GM12878 (cell line): ENCODE data around the gene PRG2. TPM values are rescaled to one million over a fixed set of nuclear protein-coding genes. Genes with fewer than 3 reads are reported as not detected.

Experiments
- ATF7 ChIP-seq: fragments of 450-650 bp; IDR thresholded peaks from 2 replicates; pipeline ENCODE4 v1.6.1; 2016; ENCODE audit warnings: low read depth, mild to moderate bottlenecking
- BHLHE40 ChIP-seq, 2 experiments: fragments of 450-650 bp in 1 of 2; IDR thresholded peaks; 2 replicates each; pipeline ENCODE4 v1.6.1; 2011 to 2017; ENCODE audit warnings: low read depth in 2 of 2, borderline replicate concordance in 1 of 2, improper control_type of control experiment in 1 of 2, low read length in 1 of 2, mild to moderate bottlenecking in 1 of 2
- CREB1 ChIP-seq: IDR thresholded peaks from 2 replicates; pipeline ENCODE4 v1.6.1; 2012; ENCODE audit warnings: low read depth, mild to moderate bottlenecking, inconsistent platforms
- FOS ChIP-seq: IDR thresholded peaks from 3 replicates; pipeline ENCODE4 v1.6.1; 2011; ENCODE audit warnings: borderline replicate concordance; ENCODE audit not compliant: insufficient read length; ENCODE audit errors: extremely low read depth
- IRF3 ChIP-seq: fragments of 450-650 bp; IDR thresholded peaks from 2 replicates; pipeline ENCODE4 v1.6.1; 2014; ENCODE audit warnings: mild to moderate bottlenecking
- IRF4 ChIP-seq: IDR thresholded peaks from 2 replicates; pipeline ENCODE4 v1.6.1; 2011; ENCODE audit warnings: low read depth, low read length
- KAT2A ChIP-seq: conservative IDR thresholded peaks from 2 replicates; pipeline ENCODE4 v1.6.1; 2011; ENCODE audit warnings: low read depth, low read length; ENCODE audit not compliant: control insufficient read depth
- LARP7 ChIP-seq: fragments of 450-650 bp; IDR thresholded peaks from 2 replicates; pipeline ENCODE4 v1.6.1; 2017; ENCODE audit warnings: mild to moderate bottlenecking
- MAX ChIP-seq: IDR thresholded peaks from 2 replicates; pipeline ENCODE4 v1.6.1; 2012; ENCODE audit warnings: low read depth, low read length, improper control_type of control experiment
- MTA2 ChIP-seq: fragments of 450-650 bp; IDR thresholded peaks from 2 replicates; pipeline ENCODE4 v1.6.1; 2016; ENCODE audit warnings: low read depth, mild to moderate bottlenecking, moderate library complexity
- MXI1 ChIP-seq: fragments of 150-350 bp; IDR thresholded peaks from 2 replicates; pipeline ENCODE4 v1.6.1; 2011; ENCODE audit warnings: low read depth, mild to moderate bottlenecking, inconsistent platforms, low read length, improper control_type of control experiment
- NFYA ChIP-seq: IDR thresholded peaks from 2 replicates; pipeline ENCODE4 v1.6.1; 2011; ENCODE audit warnings: low read depth, mild to moderate bottlenecking, low read length, improper control_type of control experiment, borderline replicate concordance
- PML ChIP-seq: IDR thresholded peaks from 2 replicates; pipeline ENCODE4 v1.6.1; 2012; ENCODE audit warnings: low read length, inconsistent platforms
- RAD21 ChIP-seq: IDR thresholded peaks from 2 replicates; pipeline ENCODE4 v1.6.1; 2011; ENCODE audit warnings: mild to moderate bottlenecking, low read depth, low read length, moderate library complexity; ENCODE audit not compliant: insufficient read depth
- RB1 ChIP-seq: fragments of 450-650 bp; formaldehyde crosslinking; IDR thresholded peaks from 2 replicates; pipeline ENCODE4 v1.6.1; 2017; ENCODE audit warnings: mild to moderate bottlenecking, borderline replicate concordance
- SMAD5 ChIP-seq: IDR thresholded peaks from 2 replicates; pipeline ENCODE4 v1.6.1; 2016; ENCODE audit warnings: antibody characterized with exemption, low read depth
- TAF1 ChIP-seq: IDR thresholded peaks from 2 replicates; pipeline ENCODE4 v1.6.1; 2011; ENCODE audit warnings: mild to moderate bottlenecking, low read depth, low read length, borderline replicate concordance
- YY1 ChIP-seq: IDR thresholded peaks from 2 replicates; pipeline ENCODE4 v1.6.1; 2011; ENCODE audit warnings: low read depth, mild to moderate bottlenecking, low read length
- ZNF687 ChIP-seq: fragments of 450-650 bp; IDR thresholded peaks from 2 replicates; pipeline ENCODE4 v1.6.1; 2017; ENCODE audit warnings: mild to moderate bottlenecking, moderate library complexity
- polyA plus RNA-seq, 11 experiments: library from polyadenylated mRNA; depleted of rRNA in 4 of 11; unstranded in 6 of 11; stranded (reverse) in 5 of 11; fragments of >200 nt; fragmentation: Nextera tagmentation in 4 of 11; fragmentation: Illumina TruSeq in 1 of 11; extraction: Ambion mirVana in 4 of 11; extraction: Trizol in 1 of 11; gene quantifications; 1 replicate in 1 of 11; 2 replicates in 10 of 11; pipeline versions ENCODE4 v1.2.1 to v1.2.3, GENCODE V29; 2011 to 2016; ENCODE audit warnings: inconsistent platforms in 2 of 11, missing spikeins in 2 of 11, low read depth in 1 of 11
- total RNA-seq, 4 experiments: library from RNA; depleted of rRNA in 3 of 4; stranded (reverse); fragments of >200 nt in 3 of 4; fragmentation: Illumina TruSeq in 1 of 4; extraction: Trizol in 1 of 4; gene quantifications; 2 replicates each; pipeline versions ENCODE4 v1.2.1 to v1.2.3, GENCODE V29; 2013 to 2021
- TF ChIP-seq, protein P1 (sequence below): fragments of 450-650 bp; IDR thresholded peaks from 2 replicates; pipeline ENCODE4 v1.6.1; 2017; ENCODE audit warnings: low read depth, mild to moderate bottlenecking, moderate library complexity

Gene PRG2
- total and polyA plus RNA-seq, 10 of the 15 experiments (the other 5 are each of a cell fraction or from before 2014, with no cell fraction given) = 0.10 to 1.7 (median 0.56) TPM; not detected in 2

GRCh38 chr11:57426929-57427726 lies 36.7 kb upstream of the PRG2 start, which contains the start of gene SLC43A3 (continued):
- TF ChIP-seq BHLHE40 (IDR thresholded peaks at IDR 0.05; ENCODE audit: borderline replicate concordance in 1 of 2, low read depth in 2 of 2, low read length in 1 of 2) (peak; percentile 88 to 94; a peak in 3 of 4 replicates), TAF1 (peak; percentile 68; the same call in 1 of the 2 replicates), IRF4 (0 out of 2 replicates have a peak, but pooled peaks have one; percentile 21), MTA2 (peak; percentile 42; the same call in 1 of the 2 replicates), FOS (no peak), IRF3 (no peak), MXI1 (peak; percentile 54; the same call in 1 of the 2 replicates), MAX (peak; percentile 47), PML (peak; percentile 79), CREB1 (no peak), KAT2A (no peak), ATF7 (peak; percentile 50; the same call in 1 of the 2 replicates), YY1 (peak; percentile 62), RAD21 (no peak), NFYA (no peak), SMAD5 (peak; percentile 36; the same call in 1 of the 2 replicates), RB1 (0 out of 2 replicates have a peak, but pooled peaks have one; percentile 81), ZNF687 (peak; percentile 62; the same call in 1 of the 2 replicates), LARP7 (0 out of 2 replicates have a peak, but pooled peaks have one; percentile 52)
- TF ChIP-seq, protein P1, sequence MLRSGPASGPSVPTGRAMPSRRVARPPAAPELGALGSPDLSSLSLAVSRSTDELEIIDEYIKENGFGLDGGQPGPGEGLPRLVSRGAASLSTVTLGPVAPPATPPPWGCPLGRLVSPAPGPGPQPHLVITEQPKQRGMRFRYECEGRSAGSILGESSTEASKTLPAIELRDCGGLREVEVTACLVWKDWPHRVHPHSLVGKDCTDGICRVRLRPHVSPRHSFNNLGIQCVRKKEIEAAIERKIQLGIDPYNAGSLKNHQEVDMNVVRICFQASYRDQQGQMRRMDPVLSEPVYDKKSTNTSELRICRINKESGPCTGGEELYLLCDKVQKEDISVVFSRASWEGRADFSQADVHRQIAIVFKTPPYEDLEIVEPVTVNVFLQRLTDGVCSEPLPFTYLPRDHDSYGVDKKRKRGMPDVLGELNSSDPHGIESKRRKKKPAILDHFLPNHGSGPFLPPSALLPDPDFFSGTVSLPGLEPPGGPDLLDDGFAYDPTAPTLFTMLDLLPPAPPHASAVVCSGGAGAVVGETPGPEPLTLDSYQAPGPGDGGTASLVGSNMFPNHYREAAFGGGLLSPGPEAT = peak; percentile 74; the same call in 1 of the 2 replicates
